ENCODE data around the gene SPDEF. TPM values are rescaled to one million over a fixed set of nuclear protein-coding genes. Genes with fewer than 3 reads are reported as not detected.

Gene SPDEF
- total and polyA plus RNA-seq, 2 of the 13 experiments (the other 11 are each of a cell fraction or from before 2014, with no cell fraction given), result not detected

- TF ChIP-seq HMGXB4 (CRISPR knock-in tag; IDR thresholded peaks at IDR 0.05; ENCODE audit: borderline replicate concordance in 1 of 2, low read depth in 1 of 2) (no peak), JARID2 (CRISPR knock-in tag; IDR thresholded peaks at IDR 0.05; ENCODE audit: insufficient replicate concordance) (no peak), TCF7 (IDR thresholded peaks at IDR 0.05; ENCODE audit: low read depth) (no peak), PRDM15 (CRISPR knock-in tag; IDR thresholded peaks at IDR 0.05) (no peak)
Measured at GRCh38 chr6:34537922-34538550, 18.1 kb downstream of the SPDEF start (continued).

Data from HepG2 (cell line).